Stimulated activated naive CD8-positive, alpha-beta T cell treated with anti-CD3 and anti-CD28 coated beads, Interleukin-15, Interleukin-2, amounts not matched to agents 100 ng/mL and 50 ng/mL, for 24 hours (primary cell): ENCODE results near the gene INSYN2B.

Source experiments
- H3K27ac Mint-ChIP-seq: one replicate; pipeline ENCODE4 v1.8.0; 2021; ENCODE audit warnings: mild to moderate bottlenecking, mixed read lengths
- H3K27me3 Mint-ChIP-seq: one replicate; pipeline ENCODE4 v1.8.0; 2021; ENCODE audit warnings: mixed read lengths
- H3K36me3 Mint-ChIP-seq: one replicate; pipeline ENCODE4 v1.8.0; 2021; ENCODE audit warnings: low read depth, mixed read lengths
- H3K4me1 Mint-ChIP-seq: one replicate; pipeline ENCODE4 v1.8.0; 2021; ENCODE audit warnings: low read depth, mixed read lengths
- H3K4me3 Mint-ChIP-seq: one replicate; pipeline ENCODE4 v1.8.0; 2021; ENCODE audit warnings: mild to moderate bottlenecking, mixed read lengths
- H3K9me3 Mint-ChIP-seq: one replicate; pipeline ENCODE4 v1.8.0; 2021; ENCODE audit warnings: mixed read lengths

INSYN2B gene

DNA sequence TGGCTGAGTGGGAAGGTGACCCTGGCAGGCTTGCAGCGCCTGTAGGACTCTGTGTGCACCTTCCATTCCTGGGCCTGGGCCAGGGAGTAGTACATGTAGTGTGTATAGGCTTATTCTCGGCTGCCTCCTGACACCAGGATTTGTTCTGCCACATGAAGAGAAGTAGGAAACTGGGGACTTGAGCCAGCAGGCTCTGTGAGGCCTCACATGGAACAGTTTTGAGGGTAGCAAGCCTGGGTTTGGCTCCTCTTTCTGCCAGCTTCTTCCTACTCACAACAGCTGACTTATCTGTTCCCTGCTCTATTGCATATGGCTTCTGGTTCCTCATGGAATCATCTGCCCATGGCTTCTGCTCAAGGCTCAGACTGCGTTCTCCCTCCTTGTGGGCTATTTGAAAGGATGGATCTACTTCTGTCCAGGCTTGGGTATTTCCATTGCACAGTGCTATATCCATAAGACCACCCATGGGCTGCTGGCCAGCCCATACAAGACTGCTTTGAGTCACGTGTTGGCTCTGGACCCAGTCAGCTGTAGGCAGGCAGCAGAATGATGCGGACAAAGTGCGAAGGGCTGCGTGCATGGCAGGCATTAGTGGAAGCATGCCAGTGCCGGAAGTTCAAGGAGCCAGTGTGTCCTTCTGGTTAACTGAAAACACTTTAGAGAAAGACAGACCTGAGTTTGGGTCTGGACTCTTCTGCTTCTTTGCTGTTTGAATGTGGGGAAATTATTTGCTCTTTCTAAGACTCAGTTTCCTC is 11.0 kb upstream of the INSYN2B start:
- Mint-ChIP-seq H3K9me3 (no peaks in the 10 kb centered on the region), H3K36me3 (peaks cover 65% of the 10 kb centered on the region), H3K27ac (no peak overlapping the region), H3K27me3 (no peaks in the 10 kb centered on the region), H3K4me3 (no peak overlapping the region), H3K4me1 (no peaks in the 10 kb centered on the region)

DNA sequence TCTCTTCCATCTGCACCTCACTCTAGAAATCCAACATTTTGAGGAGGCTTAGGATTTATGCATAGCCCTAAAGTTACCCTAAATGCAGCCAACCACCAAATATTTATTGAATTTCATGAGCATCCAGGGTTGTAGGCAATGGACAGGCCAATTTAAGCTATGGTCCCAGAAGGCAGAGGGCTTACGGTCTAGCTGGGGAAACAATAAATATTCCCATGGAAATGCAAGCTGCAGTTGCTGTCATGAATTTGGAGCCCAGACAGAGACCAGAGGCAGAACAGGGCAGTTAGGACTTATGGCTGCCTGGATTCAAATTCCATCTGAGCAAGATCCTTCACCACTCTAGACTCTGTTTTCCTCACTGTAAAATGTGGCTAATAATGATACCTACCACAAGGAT is 9.1 kb upstream of the INSYN2B start:
- Mint-ChIP-seq H3K36me3 (peaks cover 65% of the 10 kb centered on the region), H3K4me3 (no peak overlapping the region), H3K9me3 (no peaks in the 10 kb centered on the region)

DNA sequence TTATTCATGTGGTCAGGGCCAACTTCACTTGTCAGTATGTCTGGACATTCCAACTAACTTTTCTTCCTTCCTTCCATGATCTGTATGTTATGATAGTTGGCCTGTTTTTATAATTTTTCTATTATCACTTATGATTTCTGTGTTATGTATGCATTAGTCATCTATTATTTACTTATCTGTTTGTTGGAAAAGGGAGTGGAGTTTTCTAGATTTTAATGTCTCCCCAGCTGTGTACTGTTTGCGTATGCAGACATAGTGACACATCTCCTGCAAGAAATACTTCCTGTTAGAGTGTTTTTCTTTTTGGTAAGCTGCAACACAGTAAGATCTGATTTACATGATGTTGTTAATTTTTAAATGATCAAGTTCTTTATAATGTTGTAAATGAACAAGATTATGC is 8.7 kb upstream of the INSYN2B start:
- Mint-ChIP-seq H3K4me1 (no peaks in the 10 kb centered on the region), H3K27ac (no peak overlapping the region), H3K27me3 (no peaks in the 10 kb centered on the region), H3K36me3 (peaks cover 65% of the 10 kb centered on the region), H3K4me3 (no peak overlapping the region), H3K9me3 (no peaks in the 10 kb centered on the region)

More for the DNA sequence above, 9.1 kb upstream of the INSYN2B start:
- no peak overlapping the region for H3K27ac Mint-ChIP-seq
- no peaks in the 10 kb centered on the region for H3K27me3 Mint-ChIP-seq
- no peaks in the 10 kb centered on the region for H3K4me1 Mint-ChIP-seq

DNA sequence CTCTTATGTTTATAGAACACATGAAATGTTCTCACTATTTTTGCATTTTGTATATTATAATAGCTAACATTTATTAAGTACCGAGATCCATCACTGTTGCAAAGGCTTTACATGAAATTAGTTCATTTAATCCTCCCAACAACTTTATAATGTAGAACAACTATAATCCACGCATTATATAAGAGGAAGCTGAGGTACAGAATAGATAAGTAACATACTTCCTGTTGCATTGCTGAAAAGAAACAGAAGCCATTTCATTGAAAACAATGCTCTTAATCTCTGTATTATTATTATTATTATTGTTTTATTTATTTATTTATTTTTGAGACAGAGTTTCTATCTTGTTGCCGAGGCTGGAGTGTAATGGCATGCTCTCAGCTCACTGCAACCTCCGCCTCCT is 7.9 kb upstream of the INSYN2B start:
- Mint-ChIP-seq H3K36me3 (peaks cover 66% of the 10 kb centered on the region), H3K27ac (no peak overlapping the region), H3K4me1 (no peaks in the 10 kb centered on the region), H3K27me3 (no peaks in the 10 kb centered on the region), H3K4me3 (no peak overlapping the region), H3K9me3 (no peaks in the 10 kb centered on the region)

DNA sequence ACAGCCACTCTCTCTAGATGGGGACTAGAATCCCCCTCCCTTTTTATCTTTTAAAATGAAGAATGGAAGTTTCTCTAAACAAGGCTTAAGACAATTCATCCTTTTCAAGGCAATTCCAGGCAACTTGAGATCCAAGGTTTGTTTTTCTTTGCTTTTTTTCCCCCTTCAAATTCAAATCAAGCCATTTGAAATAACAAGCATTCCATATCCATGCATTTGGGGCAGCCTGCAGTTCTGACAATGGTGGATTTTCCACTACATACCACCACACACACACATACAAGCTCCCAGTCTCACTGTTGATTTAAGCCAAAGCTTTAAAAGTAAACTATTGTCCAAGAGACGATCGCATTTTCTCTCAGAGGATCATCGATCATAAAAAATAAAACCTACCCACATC is 424 bp downstream of the INSYN2B start:
- H3K27me3 Mint-ChIP-seq = no peaks in the 10 kb centered on the region
- H3K4me1 Mint-ChIP-seq = no peaks in the 10 kb centered on the region
- no peaks in the 10 kb centered on the region for H3K9me3 Mint-ChIP-seq
- H3K36me3 Mint-ChIP-seq = peaks cover 34% of the 10 kb centered on the region
- no peak overlapping the region for H3K4me3 Mint-ChIP-seq
- H3K27ac Mint-ChIP-seq = no peak overlapping the region

DNA sequence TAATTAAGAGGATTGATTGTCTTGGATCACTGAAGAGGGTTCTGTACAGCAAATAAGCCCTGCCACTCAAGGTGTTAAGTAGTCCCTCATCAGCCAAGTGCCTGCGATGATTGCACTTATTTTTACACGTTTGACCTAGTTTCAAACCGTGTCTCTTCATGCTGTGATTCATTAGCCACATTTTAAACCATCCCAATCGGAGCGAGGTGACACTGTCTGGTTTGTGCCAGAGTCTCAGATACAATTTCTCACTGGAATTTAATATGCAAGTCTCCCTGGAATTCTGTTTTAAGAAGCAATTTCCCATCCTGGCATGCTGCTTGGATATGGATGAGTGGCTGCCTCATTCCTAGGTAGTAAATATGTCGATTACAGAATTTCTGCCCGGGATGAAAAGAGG is 1.6 kb downstream of the INSYN2B start:
- H3K27ac Mint-ChIP-seq = no peak overlapping the region
- no peaks in the 10 kb centered on the region for H3K4me1 Mint-ChIP-seq
- H3K36me3 Mint-ChIP-seq = peaks cover 23% of the 10 kb centered on the region
- no peaks in the 10 kb centered on the region for H3K27me3 Mint-ChIP-seq
- H3K4me3 Mint-ChIP-seq = no peak overlapping the region
- no peaks in the 10 kb centered on the region for H3K9me3 Mint-ChIP-seq

DNA sequence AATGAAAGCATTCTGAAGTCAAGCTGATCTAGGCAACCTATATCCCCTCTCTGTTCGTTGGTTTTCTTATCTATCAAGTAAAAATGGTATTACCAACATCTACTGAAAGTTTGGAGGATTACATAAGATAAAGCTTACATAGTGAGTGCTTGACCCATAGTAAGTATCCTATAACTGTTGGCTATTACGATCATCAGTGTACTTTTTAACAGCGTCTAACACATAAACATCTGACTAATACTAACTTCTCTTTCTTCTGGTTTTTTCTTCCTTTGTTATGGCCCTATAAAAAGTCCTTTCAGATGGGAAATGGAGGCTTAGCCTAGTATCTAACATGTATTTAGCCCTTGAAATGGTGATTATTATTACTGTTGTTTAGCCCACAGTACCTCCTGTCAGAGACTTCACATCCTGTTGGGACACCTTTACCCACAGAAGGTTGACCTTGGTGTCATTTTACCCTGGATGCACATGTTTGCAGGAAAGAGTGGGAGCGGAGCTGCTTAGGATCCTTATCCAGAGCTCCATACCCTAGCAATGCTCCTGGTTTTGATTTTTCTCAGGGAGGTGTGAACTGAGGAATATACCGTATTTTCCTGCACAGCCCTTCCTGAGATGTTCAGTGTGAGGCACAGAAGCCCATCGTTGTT is 6.0 kb downstream of the INSYN2B start:
- Mint-ChIP-seq H3K4me3 (no peak overlapping the region), H3K27me3 (no peaks in the 10 kb centered on the region), H3K9me3 (no peaks in the 10 kb centered on the region), H3K4me1 (no peaks in the 10 kb centered on the region), H3K27ac (no peak overlapping the region), H3K36me3 (peaks cover 18% of the 10 kb centered on the region)

DNA sequence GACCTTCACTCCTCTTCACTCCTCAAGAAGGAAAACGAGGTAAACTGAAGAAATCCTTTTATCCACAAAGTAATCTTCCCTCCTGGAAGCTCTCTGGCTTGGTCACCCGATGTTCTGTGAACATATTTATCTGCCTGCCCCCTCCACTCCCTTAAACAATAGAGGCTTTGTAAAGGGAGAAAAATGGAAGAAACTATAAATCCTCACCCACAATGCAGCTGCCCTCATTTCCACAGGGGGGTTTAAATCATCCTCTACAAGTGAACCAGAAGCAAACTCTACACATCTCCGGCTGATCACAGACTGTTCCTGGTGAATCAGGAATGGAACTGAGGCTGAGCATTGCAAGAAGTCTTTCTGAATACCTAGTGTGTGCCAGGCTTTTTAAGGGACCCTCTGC is 7.2 kb downstream of the INSYN2B start:
- Mint-ChIP-seq H3K36me3 (peaks cover 22% of the 10 kb centered on the region), H3K9me3 (no peaks in the 10 kb centered on the region), H3K27me3 (no peaks in the 10 kb centered on the region), H3K4me3 (no peak overlapping the region), H3K27ac (no peak overlapping the region), H3K4me1 (no peaks in the 10 kb centered on the region)

DNA sequence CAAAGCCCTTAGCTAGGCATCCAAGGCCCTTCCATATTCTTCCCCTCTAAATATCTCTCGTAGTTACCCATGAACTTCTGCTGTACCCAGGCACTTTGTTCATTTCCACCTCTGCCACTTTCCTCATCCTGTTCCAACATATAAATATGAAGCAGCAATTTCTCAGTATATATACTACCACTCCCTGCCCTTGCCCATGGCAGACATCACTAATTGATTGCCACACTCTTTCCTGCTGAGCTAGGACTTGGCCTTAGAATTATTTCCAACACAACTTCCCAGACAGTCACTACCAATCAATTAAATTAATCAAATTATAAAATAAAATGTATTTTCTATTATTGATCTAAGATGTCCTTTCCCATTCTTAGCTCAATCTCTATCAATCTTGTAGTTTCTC is 8.5 kb downstream of the INSYN2B start:
- no peak overlapping the region for H3K27ac Mint-ChIP-seq
- no peaks in the 10 kb centered on the region for H3K9me3 Mint-ChIP-seq
- no peak overlapping the region for H3K4me3 Mint-ChIP-seq
- peaks cover 31% of the 10 kb centered on the region for H3K36me3 Mint-ChIP-seq
- H3K4me1 Mint-ChIP-seq = no peaks in the 10 kb centered on the region
- no peaks in the 10 kb centered on the region for H3K27me3 Mint-ChIP-seq

DNA sequence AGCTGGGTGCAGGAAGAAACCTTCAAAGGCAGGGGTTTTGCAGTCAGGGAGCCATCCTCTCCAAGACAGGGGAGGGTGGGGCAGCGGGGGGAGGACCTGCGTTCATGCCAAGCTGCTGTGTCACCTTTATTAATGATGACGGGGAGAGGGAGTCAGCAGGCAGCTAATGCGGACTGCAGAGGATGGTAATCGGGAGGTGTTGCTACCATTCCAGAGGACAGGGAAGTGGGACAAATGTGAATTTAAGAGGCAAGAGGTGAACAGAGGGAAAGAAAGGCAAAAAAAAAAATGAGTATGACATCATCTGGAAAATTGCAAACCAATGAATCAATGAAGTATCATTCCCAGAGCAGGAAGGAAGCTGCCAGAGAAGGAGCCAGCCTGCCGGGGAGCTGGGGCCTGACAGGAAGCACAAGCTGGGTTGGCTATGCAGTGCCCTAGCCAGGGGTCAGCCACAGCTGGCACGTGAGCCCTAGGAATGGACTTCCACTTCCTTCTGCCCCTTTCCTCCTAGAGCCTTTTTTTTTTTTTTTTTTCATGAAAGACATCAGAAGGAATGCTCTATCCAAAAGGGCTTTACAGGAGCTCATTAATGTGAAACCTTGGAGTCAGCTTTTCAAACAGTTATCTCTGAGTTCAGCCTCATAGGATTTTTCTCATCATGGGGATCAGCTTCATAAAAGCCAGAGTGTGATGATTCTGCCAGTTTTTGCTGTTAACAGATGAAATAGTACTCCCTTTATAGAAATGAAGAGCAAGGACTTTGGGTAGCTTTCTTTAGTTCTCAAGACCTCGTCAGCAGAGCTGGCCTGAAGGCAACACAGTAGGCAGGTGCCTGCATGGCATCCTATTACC is 9.2 kb downstream of the INSYN2B start:
- Mint-ChIP-seq H3K36me3 (peaks cover 35% of the 10 kb centered on the region), H3K4me1 (no peaks in the 10 kb centered on the region), H3K27me3 (no peaks in the 10 kb centered on the region), H3K9me3 (no peaks in the 10 kb centered on the region), H3K4me3 (no peak overlapping the region), H3K27ac (no peak overlapping the region)

DNA sequence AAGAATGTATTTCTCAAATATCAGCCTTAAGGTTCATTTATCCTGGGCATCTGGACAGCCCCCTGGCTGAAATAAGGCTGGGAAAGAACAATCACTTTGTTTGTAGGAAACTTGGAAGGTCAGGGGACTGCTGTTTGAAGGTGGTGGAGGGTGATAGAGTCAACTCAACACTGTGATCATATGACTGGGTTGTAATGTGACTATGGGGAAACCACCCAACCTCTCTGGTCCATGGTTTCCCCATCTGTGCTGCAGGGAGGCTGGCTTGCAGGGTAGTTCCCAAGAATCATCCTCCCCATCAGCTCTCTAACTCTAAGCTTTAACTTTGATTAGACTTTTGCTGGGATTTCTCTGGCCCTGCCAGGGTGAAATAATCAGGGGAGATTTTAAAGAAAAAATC is 10.0 kb downstream of the INSYN2B start:
- Mint-ChIP-seq H3K27ac (no peak overlapping the region), H3K4me3 (no peak overlapping the region), H3K9me3 (no peaks in the 10 kb centered on the region), H3K4me1 (no peaks in the 10 kb centered on the region), H3K27me3 (no peaks in the 10 kb centered on the region), H3K36me3 (peaks cover 35% of the 10 kb centered on the region)

DNA sequence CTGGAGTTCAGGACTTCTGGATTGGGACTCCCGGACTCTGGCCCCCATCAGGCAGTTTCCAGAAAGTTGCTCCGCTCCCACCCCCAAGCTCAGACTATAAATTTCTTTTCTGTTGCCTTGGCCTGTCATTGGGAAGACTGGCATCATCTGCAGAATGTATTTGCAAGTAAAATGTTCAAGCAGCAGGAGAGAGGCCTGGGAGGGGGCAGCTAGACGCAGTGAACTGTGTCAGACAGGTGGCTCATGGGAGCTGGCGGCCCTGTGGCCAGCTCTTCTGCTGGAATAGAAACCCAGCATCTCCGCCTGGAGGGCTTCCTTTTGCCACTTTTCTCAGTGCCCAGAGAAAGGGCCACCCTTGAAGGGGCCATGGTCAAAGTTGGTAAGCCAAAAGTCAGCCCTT is 16.0 kb downstream of the INSYN2B start:
- no peak overlapping the region for H3K4me3 Mint-ChIP-seq
- H3K27me3 Mint-ChIP-seq = no peaks in the 10 kb centered on the region
- no peaks in the 10 kb centered on the region for H3K9me3 Mint-ChIP-seq
- no peak overlapping the region for H3K27ac Mint-ChIP-seq
- no peaks in the 10 kb centered on the region for H3K4me1 Mint-ChIP-seq
- peaks cover 27% of the 10 kb centered on the region for H3K36me3 Mint-ChIP-seq

DNA sequence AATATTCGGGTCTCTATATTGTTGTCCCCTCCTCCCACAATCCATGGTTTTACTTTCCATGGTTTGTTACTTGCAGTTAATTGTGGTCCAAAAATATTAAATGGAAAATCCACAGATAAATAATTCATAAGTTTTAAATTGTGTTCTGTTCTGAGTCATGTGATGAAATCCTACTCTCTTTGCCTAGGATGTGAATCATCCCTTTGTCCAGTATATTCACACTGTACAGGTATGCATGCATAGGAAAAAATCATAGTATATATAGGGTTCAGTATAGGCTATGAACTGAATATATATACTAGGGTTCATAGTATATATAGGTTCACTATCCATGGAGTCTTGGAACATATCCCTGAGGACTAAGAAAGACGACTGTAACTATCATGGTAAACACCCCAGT is 19.6 kb downstream of the INSYN2B start:
- H3K4me1 Mint-ChIP-seq = no peaks in the 10 kb centered on the region
- H3K4me3 Mint-ChIP-seq = no peak overlapping the region
- no peaks in the 10 kb centered on the region for H3K27me3 Mint-ChIP-seq
- H3K27ac Mint-ChIP-seq = no peak overlapping the region
- H3K36me3 Mint-ChIP-seq = peaks cover 10% of the 10 kb centered on the region
- no peaks in the 10 kb centered on the region for H3K9me3 Mint-ChIP-seq

DNA sequence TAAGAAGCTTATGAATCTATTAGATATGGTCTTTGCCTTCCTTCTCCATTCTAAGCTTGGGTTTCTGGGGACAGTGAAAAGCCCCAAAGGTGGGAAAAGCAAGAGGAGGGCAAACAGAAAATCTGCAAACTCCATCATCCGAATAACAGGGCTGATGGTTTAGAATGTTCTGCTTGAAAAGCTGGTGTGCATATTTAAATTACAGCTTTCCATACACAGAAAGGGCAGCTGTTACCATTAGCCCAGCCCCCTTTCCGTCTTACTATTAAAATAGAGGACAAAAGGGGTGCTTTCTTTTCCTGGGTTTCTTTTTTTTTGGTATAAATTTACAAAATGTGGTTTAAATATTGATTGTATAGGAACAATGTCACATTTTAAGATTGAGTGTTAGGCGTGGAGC is 22.0 kb downstream of the INSYN2B start:
- H3K27me3 Mint-ChIP-seq = no peaks in the 10 kb centered on the region
- H3K4me1 Mint-ChIP-seq = no peaks in the 10 kb centered on the region
- H3K36me3 Mint-ChIP-seq = peaks cover 14% of the 10 kb centered on the region
- no peaks in the 10 kb centered on the region for H3K9me3 Mint-ChIP-seq
- H3K27ac Mint-ChIP-seq = no peak overlapping the region
- no peak overlapping the region for H3K4me3 Mint-ChIP-seq

DNA sequence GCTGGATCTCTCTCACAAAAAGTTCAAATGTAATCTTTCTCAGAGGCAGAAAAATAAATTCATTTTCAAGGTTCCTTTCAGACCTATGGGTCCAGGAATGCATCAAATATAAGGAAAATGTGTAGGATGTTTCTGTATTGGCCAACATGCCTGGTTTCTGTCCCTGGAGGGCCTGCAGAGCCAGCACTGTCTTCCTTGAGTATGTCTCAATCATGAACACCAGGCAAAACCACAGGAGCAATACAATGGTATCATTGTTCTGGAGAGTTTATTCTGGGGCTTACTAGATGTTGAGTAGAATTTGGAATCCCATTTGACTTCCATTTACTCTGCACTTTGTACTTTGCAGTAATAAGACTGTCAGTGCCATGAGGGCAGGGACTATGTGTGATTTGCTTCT is 23.5 kb downstream of the INSYN2B start:
- Mint-ChIP-seq H3K9me3 (no peaks in the 10 kb centered on the region), H3K27ac (no peak overlapping the region), H3K27me3 (no peaks in the 10 kb centered on the region), H3K36me3 (peaks cover 19% of the 10 kb centered on the region), H3K4me1 (no peaks in the 10 kb centered on the region), H3K4me3 (no peak overlapping the region)
